ENCODE results near the gene SMAP1.

Gene SMAP1

DNA sequence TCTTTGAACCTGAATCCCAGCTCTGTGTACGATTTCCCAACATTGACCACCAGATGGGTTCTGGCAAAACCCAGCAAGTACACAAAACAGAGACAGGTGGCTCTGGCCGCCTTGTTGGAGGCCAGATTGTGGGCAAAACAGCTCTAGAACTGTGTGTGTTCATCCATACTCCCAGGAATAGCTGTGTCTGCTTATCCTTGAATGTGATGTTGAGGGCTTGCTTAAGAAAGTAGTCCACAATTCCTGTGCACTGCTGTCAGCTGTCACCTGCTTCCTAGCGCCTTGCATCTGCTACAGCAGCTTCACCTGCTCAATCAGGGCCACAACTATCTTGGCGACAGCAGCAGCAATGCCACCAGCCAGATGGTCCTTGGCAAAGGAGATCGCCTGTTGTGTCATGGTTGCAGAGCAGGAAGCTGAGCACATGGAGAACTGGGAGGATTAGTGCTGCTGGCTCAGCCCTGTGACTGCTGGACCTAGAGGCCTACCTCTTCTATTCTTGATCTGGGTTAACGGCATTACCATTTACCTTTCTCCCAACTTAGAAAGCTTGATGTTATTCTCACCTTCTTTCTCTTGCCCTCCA lies 3.7 kb upstream of the SMAP1 start:
- no peak overlapping the region for H3K4me3 ChIP-seq (ENCODE audit: control insufficient read depth, low read depth, low read length)
- no peak for DNase-seq (ENCODE audit: low read depth)
- TF ChIP-seq, protein P1, sequence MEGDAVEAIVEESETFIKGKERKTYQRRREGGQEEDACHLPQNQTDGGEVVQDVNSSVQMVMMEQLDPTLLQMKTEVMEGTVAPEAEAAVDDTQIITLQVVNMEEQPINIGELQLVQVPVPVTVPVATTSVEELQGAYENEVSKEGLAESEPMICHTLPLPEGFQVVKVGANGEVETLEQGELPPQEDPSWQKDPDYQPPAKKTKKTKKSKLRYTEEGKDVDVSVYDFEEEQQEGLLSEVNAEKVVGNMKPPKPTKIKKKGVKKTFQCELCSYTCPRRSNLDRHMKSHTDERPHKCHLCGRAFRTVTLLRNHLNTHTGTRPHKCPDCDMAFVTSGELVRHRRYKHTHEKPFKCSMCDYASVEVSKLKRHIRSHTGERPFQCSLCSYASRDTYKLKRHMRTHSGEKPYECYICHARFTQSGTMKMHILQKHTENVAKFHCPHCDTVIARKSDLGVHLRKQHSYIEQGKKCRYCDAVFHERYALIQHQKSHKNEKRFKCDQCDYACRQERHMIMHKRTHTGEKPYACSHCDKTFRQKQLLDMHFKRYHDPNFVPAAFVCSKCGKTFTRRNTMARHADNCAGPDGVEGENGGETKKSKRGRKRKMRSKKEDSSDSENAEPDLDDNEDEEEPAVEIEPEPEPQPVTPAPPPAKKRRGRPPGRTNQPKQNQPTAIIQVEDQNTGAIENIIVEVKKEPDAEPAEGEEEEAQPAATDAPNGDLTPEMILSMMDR (IDR thresholded peaks at IDR 0.05; ENCODE audit: control insufficient read depth, insufficient read depth, low read depth, low read length, missing control alignments): no peak

DNA sequence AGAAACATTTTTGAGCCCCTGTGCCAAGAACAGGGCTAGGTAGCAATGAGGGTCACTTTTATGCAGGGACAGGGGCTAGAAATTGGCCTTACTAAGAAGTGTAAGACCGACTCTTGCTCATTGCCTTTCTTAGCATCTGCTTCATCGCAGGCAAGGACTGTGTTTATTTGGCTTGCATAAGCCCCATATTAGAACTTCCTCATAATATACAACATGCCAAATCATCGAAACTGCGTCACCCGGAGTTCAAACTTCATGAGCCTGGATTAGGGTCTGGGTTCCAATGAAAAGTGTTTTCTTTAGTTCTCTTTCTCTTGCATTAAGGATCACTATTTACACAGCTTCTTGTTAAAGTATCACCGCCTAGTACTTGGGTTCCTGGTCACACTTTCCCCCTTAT lies 977 bp upstream of the SMAP1 start:
- no peak overlapping the region for H3K4me3 ChIP-seq (ENCODE audit: control insufficient read depth, low read depth, low read length)
- DNase-seq (ENCODE audit: low read depth): no peak
- TF ChIP-seq, protein P1 (IDR thresholded peaks at IDR 0.05; ENCODE audit: control insufficient read depth, insufficient read depth, low read depth, low read length, missing control alignments): no peak

DNA sequence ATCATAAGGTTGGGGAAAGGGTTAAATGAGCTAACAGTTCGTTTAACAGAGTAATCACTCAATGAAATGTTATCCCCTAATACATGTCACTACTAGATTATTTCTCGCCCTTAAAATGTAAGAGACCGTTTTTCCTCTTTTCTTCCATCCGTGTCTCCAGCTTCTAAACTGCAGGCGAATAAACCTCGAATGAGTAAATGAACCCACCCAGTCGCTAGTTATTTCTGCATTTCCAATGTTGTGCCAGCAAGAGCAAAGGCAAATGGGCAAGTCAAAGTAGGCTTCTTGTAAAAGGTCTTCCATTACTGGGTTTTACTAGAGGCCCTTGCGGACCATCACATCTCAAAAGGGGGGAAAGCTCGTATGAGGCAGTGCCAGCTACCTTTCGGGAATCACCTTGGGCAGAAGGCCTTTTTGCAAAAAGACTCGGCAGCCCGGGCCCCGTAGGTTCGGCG lies 400 bp upstream of the SMAP1 start:
- no peak for DNase-seq (ENCODE audit: low read depth)
- H3K4me3 ChIP-seq (ENCODE audit: control insufficient read depth, low read depth, low read length): peak overlapping the region; percentile 74
- TF ChIP-seq, protein P1 (IDR thresholded peaks at IDR 0.05; ENCODE audit: control insufficient read depth, insufficient read depth, low read depth, low read length, missing control alignments): no peak

GRCh38 chr6:70668499-70668812 lies 773 bp downstream of the SMAP1 start:
- no peak for DNase-seq (ENCODE audit: low read depth)

GRCh38 chr6:70669133-70669532 lies 1.4 kb downstream of the SMAP1 start:
- TF ChIP-seq, protein P1 (IDR thresholded peaks at IDR 0.05; ENCODE audit: control insufficient read depth, insufficient read depth, low read depth, low read length, missing control alignments): no peak
- no peak for DNase-seq (ENCODE audit: low read depth)
- H3K4me3 ChIP-seq (ENCODE audit: control insufficient read depth, low read depth, low read length): no peak overlapping the region; the same call in 1 of the 2 replicates

More at GRCh38 chr6:70668499-70668812, 773 bp downstream of the SMAP1 start:
- H3K4me3 ChIP-seq (ENCODE audit: control insufficient read depth, low read depth, low read length): peak overlapping the region; percentile 74
- TF ChIP-seq, protein P1 (IDR thresholded peaks at IDR 0.05; ENCODE audit: control insufficient read depth, insufficient read depth, low read depth, low read length, missing control alignments): no peak

DNA sequence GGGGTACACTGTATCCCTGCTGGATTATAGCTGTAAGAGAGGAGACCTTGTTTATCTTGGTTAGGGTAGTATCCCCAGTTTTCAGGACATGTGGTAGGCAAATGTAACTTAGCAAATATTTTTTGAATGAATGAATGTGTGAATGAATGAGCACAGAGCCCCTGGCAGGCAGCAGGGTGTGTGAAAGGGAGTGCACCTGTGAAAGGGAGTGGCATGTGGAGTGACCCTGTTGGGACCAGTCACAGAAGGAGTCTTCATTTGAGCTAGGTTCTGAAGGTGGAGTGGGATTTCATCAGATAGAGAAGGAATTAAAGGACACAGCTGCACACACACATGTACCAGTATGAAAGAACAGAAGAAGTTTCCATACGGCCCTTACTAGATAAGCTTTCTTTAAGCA lies 4.9 kb downstream of the SMAP1 start:
- TF ChIP-seq, protein P1 (IDR thresholded peaks at IDR 0.05; ENCODE audit: control insufficient read depth, insufficient read depth, low read depth, low read length, missing control alignments): no peak
- DNase-seq (ENCODE audit: low read depth): no peak
- H3K4me3 ChIP-seq (ENCODE audit: control insufficient read depth, low read depth, low read length): no peak overlapping the region

- H3K4me3 ChIP-seq (ENCODE audit: control insufficient read depth, low read depth, low read length): no peak overlapping the region
- TF ChIP-seq, protein P1 (IDR thresholded peaks at IDR 0.05; ENCODE audit: control insufficient read depth, insufficient read depth, low read depth, low read length, missing control alignments): no peak
Measured at GRCh38 chr6:70673054-70673453, 5.4 kb downstream of the SMAP1 start.

More at GRCh38 chr6:70673054-70673453, 5.4 kb downstream of the SMAP1 start:
- no peak for DNase-seq (ENCODE audit: low read depth)

All from AG09309 (cell line).